BJ (cell line): ENCODE data around the gene DOCK11. TPM values are rescaled to one million over a fixed set of nuclear protein-coding genes. Genes with fewer than 3 reads are reported as not detected.

Source experiments
- CTCF ChIA-PET: fragments of 350-600 bp; formaldehyde crosslinking; extraction: SDS; loops from one replicate; lab custom pipeline; 2021; ENCODE audit warnings: antibody characterized with exemption, inconsistent platforms; lab: Yijun Ruan, JAX
- POLR2A ChIA-PET: fragments of 300-600 bp; sonication (Branson Sonifier 250); formaldehyde crosslinking; extraction: SDS; loops from one replicate; lab custom pipeline; 2021; ENCODE audit warnings: antibody characterized with exemption; lab: Charles Lee
- DNase-seq: peaks from one replicate; pipeline ENCODE4 v3.0.0-alpha.2; 2011; ENCODE audit warnings: low read depth
- H3K27me3 ChIP-seq: 2 replicates; pipeline ENCODE4 v1.6.0; 2011; ENCODE audit warnings: low read length; ENCODE audit not compliant: control insufficient read depth, insufficient read depth
- H3K36me3 ChIP-seq: 2 replicates; pipeline ENCODE4 v1.5.1; 2011; ENCODE audit warnings: low read length; ENCODE audit not compliant: control insufficient read depth, insufficient read depth
- H3K4me3 ChIP-seq: 2 replicates; pipeline ENCODE4 v1.5.1; 2011; ENCODE audit warnings: low read depth, mild to moderate bottlenecking, control low read depth, low read length
- polyA plus RNA-seq: library from polyadenylated mRNA; depleted of rRNA; stranded (reverse); fragments of >200 nt; gene quantifications from 2 replicates; pipeline ENCODE4 v1.2.3, GENCODE V29; 2011
- TF ChIP-seq, protein P1 (sequence below): IDR thresholded peaks from 2 replicates; pipeline ENCODE4 v1.5.1; 2011; ENCODE audit warnings: low read depth, mild to moderate bottlenecking, control low read depth, inconsistent platforms, low read length, moderate library complexity; ENCODE audit not compliant: insufficient read depth

DOCK11 gene
- polyA plus RNA-seq, 1 experiment = 10.3 TPM

DNA sequence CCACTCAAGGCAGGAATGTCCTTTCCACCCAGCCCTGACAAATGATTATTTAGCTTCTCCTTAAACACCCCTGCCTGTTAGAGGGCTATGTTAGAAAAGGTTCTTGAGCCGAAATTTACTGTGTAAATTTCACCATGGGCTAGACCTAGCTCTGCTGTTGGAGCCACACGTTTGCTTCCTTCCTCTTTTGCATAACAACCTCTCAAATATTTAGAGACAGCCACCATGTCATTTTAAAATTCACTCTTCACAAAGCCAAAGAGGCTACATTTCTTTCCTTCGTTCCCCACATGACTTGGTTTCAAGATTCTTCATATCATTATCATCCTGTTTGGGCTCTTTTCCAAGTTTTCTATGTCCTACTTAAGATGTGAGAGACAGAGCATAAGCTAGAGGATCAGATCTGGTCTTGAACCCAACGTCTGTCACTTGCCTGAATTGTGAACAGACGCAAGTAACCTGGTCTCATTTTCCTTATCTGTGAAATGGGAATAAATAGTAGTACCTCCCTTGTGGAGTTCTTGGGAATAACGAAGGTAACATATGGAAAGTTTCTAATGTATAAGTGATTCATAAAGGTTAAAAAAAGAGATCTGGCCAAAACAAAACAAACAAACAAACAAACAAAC, 6.7 kb downstream of the DOCK11 start:
- TF ChIP-seq, protein P1, sequence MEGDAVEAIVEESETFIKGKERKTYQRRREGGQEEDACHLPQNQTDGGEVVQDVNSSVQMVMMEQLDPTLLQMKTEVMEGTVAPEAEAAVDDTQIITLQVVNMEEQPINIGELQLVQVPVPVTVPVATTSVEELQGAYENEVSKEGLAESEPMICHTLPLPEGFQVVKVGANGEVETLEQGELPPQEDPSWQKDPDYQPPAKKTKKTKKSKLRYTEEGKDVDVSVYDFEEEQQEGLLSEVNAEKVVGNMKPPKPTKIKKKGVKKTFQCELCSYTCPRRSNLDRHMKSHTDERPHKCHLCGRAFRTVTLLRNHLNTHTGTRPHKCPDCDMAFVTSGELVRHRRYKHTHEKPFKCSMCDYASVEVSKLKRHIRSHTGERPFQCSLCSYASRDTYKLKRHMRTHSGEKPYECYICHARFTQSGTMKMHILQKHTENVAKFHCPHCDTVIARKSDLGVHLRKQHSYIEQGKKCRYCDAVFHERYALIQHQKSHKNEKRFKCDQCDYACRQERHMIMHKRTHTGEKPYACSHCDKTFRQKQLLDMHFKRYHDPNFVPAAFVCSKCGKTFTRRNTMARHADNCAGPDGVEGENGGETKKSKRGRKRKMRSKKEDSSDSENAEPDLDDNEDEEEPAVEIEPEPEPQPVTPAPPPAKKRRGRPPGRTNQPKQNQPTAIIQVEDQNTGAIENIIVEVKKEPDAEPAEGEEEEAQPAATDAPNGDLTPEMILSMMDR = no peak
- H3K27me3 ChIP-seq = no peaks in the 10 kb centered on the region
- ChIA-PET POLR2A (no interaction called here), CTCF (no interaction called here)
- H3K36me3 ChIP-seq = no peaks in the 10 kb centered on the region
- no peak for DNase-seq
- no peak overlapping the region for H3K4me3 ChIP-seq

DNA sequence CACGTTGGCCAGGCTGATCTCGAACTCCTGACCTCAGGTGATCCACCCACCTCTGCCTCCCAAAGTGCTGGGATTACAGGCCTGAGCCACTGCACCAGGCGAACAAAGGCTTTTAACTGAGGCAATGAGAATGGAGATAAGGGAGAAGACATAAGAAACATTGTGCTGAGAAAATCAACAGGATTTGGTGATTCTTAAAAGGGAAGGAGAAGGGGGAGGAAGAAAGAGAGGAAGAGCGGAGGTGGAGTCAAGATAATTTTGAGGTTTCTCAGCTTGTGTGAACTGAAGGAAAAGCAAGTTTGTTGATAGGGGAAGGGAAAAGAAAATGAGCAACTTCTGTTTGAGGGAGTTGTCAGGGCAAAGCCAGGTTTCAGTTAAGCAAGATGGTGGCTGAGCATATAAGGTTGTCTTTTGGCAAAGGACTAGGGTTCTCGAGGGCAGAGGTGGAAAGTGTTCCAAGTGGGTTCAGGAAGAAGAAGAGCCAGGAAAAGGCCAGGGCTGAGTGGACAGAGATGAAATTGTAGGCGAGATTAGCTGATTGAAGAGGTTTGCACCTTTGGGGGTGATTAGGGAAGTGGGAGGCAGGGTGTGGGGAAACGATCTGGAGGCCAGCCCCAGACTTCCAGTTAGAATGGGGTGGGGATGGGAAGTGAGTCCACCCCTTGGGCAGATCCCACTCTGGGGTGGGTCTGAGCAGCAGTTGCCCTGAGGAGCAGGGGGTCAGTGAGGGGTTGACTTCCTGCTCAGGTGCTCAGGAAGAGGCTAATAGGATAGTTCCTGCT, 7.8 kb downstream of the DOCK11 start:
- POLR2A ChIA-PET = no interaction called here
- no peaks in the 10 kb centered on the region for H3K36me3 ChIP-seq
- H3K27me3 ChIP-seq = no peaks in the 10 kb centered on the region
- TF ChIP-seq, protein P1 = no peak
- no peak for DNase-seq
- no peak overlapping the region for H3K4me3 ChIP-seq
- CTCF ChIA-PET = no interaction called here

DNA sequence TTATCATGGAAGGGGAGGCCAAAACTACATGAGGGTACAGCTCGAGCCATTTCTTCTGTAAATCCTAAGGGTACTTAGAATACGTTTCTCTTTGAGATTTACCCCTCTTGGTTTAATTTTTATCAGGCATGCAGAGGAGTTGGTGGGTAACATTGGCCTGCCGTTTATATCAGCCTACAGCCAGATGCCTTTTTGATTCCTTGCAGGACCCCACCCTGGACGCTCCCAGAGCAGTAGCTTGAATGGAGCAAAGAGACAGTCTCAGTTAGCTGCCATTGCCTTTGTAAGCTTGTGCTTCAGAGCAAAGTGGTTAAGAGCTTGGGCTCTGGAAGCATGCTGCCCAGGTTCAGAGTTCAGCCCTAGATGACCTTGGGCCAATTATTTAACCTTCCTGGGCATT, 9.0 kb downstream of the DOCK11 start:
- Histone ChIP-seq H3K36me3 (no peaks in the 10 kb centered on the region), H3K4me3 (no peak overlapping the region), H3K27me3 (no peaks in the 10 kb centered on the region)
- TF ChIP-seq, protein P1 = no peak
- CTCF ChIA-PET = no interaction called here
- POLR2A ChIA-PET = no interaction called here
- no peak for DNase-seq

DNA sequence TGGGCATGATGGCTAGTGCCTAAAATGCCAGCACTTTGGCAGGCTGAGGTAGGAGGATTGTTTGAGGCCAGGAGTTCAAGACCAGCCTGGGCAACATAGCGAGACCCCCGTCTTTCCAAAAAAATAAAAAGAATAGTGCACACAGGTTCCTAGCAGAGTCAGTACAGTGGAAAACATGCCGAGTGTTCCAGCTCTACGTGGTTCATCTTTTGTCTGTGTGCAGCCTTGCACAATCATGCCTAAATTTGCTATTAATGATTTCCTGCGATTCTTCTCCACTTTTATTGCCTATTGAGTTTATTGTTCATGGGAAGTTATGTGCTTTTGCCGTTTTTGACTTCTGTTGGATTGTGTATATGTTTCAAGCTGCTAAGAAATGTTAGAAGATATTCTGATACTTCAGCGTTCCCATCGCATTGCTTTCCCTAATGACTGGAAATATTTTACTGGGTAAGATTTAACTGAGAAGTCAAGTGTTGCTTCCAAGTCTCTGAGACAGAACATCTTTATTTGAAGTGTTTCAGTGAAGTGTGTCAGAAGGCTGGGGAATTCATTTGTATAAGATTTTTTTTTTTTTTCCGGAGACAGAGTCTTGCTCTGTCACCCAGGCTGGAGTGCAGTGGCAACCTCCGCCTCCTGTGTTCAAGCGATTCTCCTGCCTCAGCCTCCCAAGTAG, 11.3 kb downstream of the DOCK11 start:
- ChIA-PET POLR2A (interaction anchor here (0.7 kb wide), 1 partner anchor 225 kb away, joined by 3 read pairs; no protein-coding TSS in a partner anchor), CTCF (no interaction called here)
- H3K4me3 ChIP-seq = no peak overlapping the region
- TF ChIP-seq, protein P1 = no peak
- DNase-seq = no peak
- no peaks in the 10 kb centered on the region for H3K36me3 ChIP-seq
- H3K27me3 ChIP-seq = no peaks in the 10 kb centered on the region

DNA sequence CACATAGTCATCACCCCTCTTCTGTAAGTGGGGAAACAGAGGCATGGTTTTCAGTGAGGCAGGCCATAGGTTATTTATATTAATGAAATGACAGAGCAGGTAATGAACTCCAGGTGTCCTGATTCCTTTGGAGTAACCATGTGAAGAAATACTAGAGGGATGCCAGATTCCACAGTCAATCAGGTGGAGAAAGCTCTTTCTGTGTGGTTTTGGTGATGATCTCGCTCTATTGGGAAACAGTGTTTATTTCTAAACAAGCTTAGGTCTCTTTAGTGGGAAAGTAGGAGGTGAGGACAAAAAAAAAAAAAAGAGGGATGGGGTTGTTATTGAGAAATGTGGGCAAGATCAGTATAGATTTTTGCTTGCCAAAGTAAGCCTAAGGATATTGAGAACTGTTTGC, 12.2 kb downstream of the DOCK11 start:
- DNase-seq = no peak
- H3K36me3 ChIP-seq = no peaks in the 10 kb centered on the region
- H3K27me3 ChIP-seq = no peaks in the 10 kb centered on the region
- CTCF ChIA-PET = interaction anchor here (1.2 kb wide), 1 partner anchor 10 kb away, joined by 3 read pairs; no protein-coding TSS in a partner anchor
- POLR2A ChIA-PET = no interaction called here
- H3K4me3 ChIP-seq = no peak overlapping the region
- TF ChIP-seq, protein P1 = no peak
